HEK293 (cell line): ENCODE measurements around the gene SPATA16.

ENCODE experiments used
- CTCF ChIA-PET: fragments of 350-600 bp; formaldehyde crosslinking; extraction: SDS; loops from one replicate; lab custom pipeline; 2021; ENCODE audit warnings: antibody characterized with exemption; lab: Yijun Ruan, JAX
- POLR2A ChIA-PET: fragments of 300-600 bp; formaldehyde crosslinking; extraction: SDS; loops from one replicate; lab custom pipeline; 2020; ENCODE audit warnings: antibody characterized with exemption, inconsistent platforms; lab: Yijun Ruan, JAX
- H3K27ac ChIP-seq: fragments of 200-500 bp; sonication (Bioruptor generic); 2 replicates; pipeline ENCODE4 v1.5.1; 2014; ENCODE audit warnings: low read depth, low read length, control low read depth, inconsistent platforms; ENCODE audit errors: extremely low read depth
- H3K36me3 ChIP-seq, 2 experiments: fragments of 200-500 bp in 1 of 2; sonication (Bioruptor generic) in 1 of 2; 1 replicate in 1 of 2; 2 replicates in 1 of 2; pipeline ENCODE4 v1.5.1; 2014 to 2017; ENCODE audit warnings: inconsistent platforms in 2 of 2, low read length in 2 of 2; ENCODE audit not compliant: control insufficient read depth in 2 of 2, insufficient read depth in 1 of 2
- H3K4me1 ChIP-seq: fragments of 200-500 bp; sonication (Bioruptor generic); 2 replicates; pipeline ENCODE4 v1.5.1; 2014; ENCODE audit warnings: mild to moderate bottlenecking, low read length, inconsistent platforms; ENCODE audit not compliant: control insufficient read depth, insufficient read depth
- H3K4me3 ChIP-seq: 2 replicates; pipeline ENCODE4 v1.5.1; 2011; ENCODE audit warnings: low read depth, mild to moderate bottlenecking, control low read depth, low read length, moderate library complexity
- H3K9me3 ChIP-seq: fragments of 200-500 bp; sonication (Bioruptor generic); 2 replicates; pipeline ENCODE4 v1.5.1; 2014; ENCODE audit warnings: low read depth, low read length, inconsistent platforms; ENCODE audit not compliant: control insufficient read depth, insufficient read depth
- CTCF ChIP-seq: fragments of 450-650 bp; formaldehyde crosslinking; IDR thresholded peaks from 2 replicates; pipeline ENCODE4 v1.5.1; 2016; ENCODE audit warnings: missing biosample characterization, missing genetic modification characterization
- OVOL3 ChIP-seq: fragments of 450-650 bp; formaldehyde crosslinking; IDR thresholded peaks from 2 replicates; pipeline ENCODE4 v1.5.1; 2016; ENCODE audit warnings: missing biosample characterization, missing genetic modification characterization
- SALL2 ChIP-seq: fragments of 450-650 bp; formaldehyde crosslinking; IDR thresholded peaks from 2 replicates; pipeline ENCODE4 v1.5.0; 2017; ENCODE audit warnings: missing biosample characterization, mild to moderate bottlenecking, missing genetic modification characterization, borderline replicate concordance
- WT1 ChIP-seq: fragments of 450-650 bp; formaldehyde crosslinking; IDR thresholded peaks from 2 replicates; pipeline ENCODE4 v1.5.1; 2016; ENCODE audit warnings: missing biosample characterization, missing genetic modification characterization
- ZIC2 ChIP-seq: fragments of 450-650 bp; formaldehyde crosslinking; IDR thresholded peaks from 2 replicates; pipeline ENCODE4 v1.5.1; 2016; ENCODE audit warnings: missing biosample characterization, missing genetic modification characterization
- ZNF10 ChIP-seq: fragments of 450-650 bp; formaldehyde crosslinking; IDR thresholded peaks from 2 replicates; pipeline ENCODE4 v1.5.1; 2017; ENCODE audit warnings: missing biosample characterization, missing genetic modification characterization
- ZNF133 ChIP-seq: fragments of 450-650 bp; formaldehyde crosslinking; IDR thresholded peaks from 2 replicates; pipeline ENCODE4 v1.5.1; 2016; ENCODE audit warnings: missing biosample characterization, missing genetic modification characterization
- ZNF140 ChIP-seq: fragments of 450-650 bp; formaldehyde crosslinking; IDR thresholded peaks from 2 replicates; pipeline ENCODE4 v1.5.1; 2016; ENCODE audit warnings: missing biosample characterization, missing genetic modification characterization
- ZNF174 ChIP-seq: fragments of 450-650 bp; formaldehyde crosslinking; IDR thresholded peaks from 2 replicates; pipeline ENCODE4 v1.5.0; 2017; ENCODE audit warnings: missing biosample characterization, mild to moderate bottlenecking, missing genetic modification characterization
- ZNF221 ChIP-seq: fragments of 450-650 bp; formaldehyde crosslinking; IDR thresholded peaks from 2 replicates; pipeline ENCODE4 v1.5.1; 2017; ENCODE audit warnings: missing biosample characterization, missing genetic modification characterization, borderline replicate concordance
- ZNF223 ChIP-seq: fragments of 450-650 bp; formaldehyde crosslinking; IDR thresholded peaks from 2 replicates; pipeline ENCODE4 v1.5.1; 2016; ENCODE audit warnings: missing biosample characterization, missing genetic modification characterization
- ZNF350 ChIP-seq: fragments of 450-650 bp; formaldehyde crosslinking; IDR thresholded peaks from 2 replicates; pipeline ENCODE4 v1.5.0; 2017; ENCODE audit warnings: missing biosample characterization, mild to moderate bottlenecking, missing genetic modification characterization
- ZNF398 ChIP-seq: fragments of 450-650 bp; formaldehyde crosslinking; IDR thresholded peaks from 2 replicates; pipeline ENCODE4 v1.5.1; 2017; ENCODE audit warnings: missing biosample characterization, missing genetic modification characterization
- ZNF449 ChIP-seq: fragments of 450-650 bp; formaldehyde crosslinking; IDR thresholded peaks from 2 replicates; pipeline ENCODE4 v1.5.1; 2017; ENCODE audit warnings: missing biosample characterization, mild to moderate bottlenecking, missing genetic modification characterization, moderate library complexity
- ZNF529 ChIP-seq: fragments of 450-650 bp; formaldehyde crosslinking; IDR thresholded peaks from 2 replicates; pipeline ENCODE4 v1.5.1; 2017; ENCODE audit warnings: missing genetic modification characterization, missing biosample characterization; ENCODE audit not compliant: insufficient replicate concordance
- ZNF585B ChIP-seq: fragments of 450-650 bp; formaldehyde crosslinking; IDR thresholded peaks from 2 replicates; pipeline ENCODE4 v1.5.1; 2016; ENCODE audit warnings: missing biosample characterization, missing genetic modification characterization
- ZNF639 ChIP-seq: fragments of 450-650 bp; formaldehyde crosslinking; IDR thresholded peaks from 2 replicates; pipeline ENCODE4 v1.5.1; 2016; ENCODE audit warnings: missing biosample characterization, missing genetic modification characterization
- ZNF792 ChIP-seq: fragments of 450-650 bp; formaldehyde crosslinking; IDR thresholded peaks from 2 replicates; pipeline ENCODE4 v1.5.1; 2016; ENCODE audit warnings: missing biosample characterization, missing genetic modification characterization
- ZSCAN18 ChIP-seq: fragments of 450-650 bp; formaldehyde crosslinking; IDR thresholded peaks from 2 replicates; pipeline ENCODE4 v1.5.1; 2016; ENCODE audit warnings: missing biosample characterization, missing genetic modification characterization

SPATA16 gene

GRCh38 chr3:172875039-172875438, 266.0 kb downstream of the SPATA16 start:
- ChIA-PET CTCF (no interaction called here), POLR2A (no interaction called here)
- Histone ChIP-seq H3K9me3 (no peaks in the 10 kb centered on the region), H3K4me3 (no peak overlapping the region)
- TF ChIP-seq ZNF10 (tag by site-specific recombination), result no peak
- TF ChIP-seq, all 188 proteins: peak for 0
- Histone ChIP-seq H3K36me3 (no peaks in the 10 kb centered on the region), H3K4me1 (no peaks in the 10 kb centered on the region), H3K27ac (no peak overlapping the region)

GRCh38 chr3:172869784-172870518, 271.1 kb downstream of the SPATA16 start:
- Histone ChIP-seq H3K4me1 (no peaks in the 10 kb centered on the region), H3K4me3 (no peak overlapping the region), H3K36me3 (no peaks in the 10 kb centered on the region), H3K27ac (no peak overlapping the region), H3K9me3 (no peaks in the 10 kb centered on the region)
- POLR2A ChIA-PET, result no interaction called here
- CTCF ChIA-PET, result no interaction called here
- TF ChIP-seq ZNF174 (tag by site-specific recombination) (no peak), SALL2 (tag by site-specific recombination) (no peak), ZSCAN18 (tag by site-specific recombination) (no peak), ZNF639 (tag by site-specific recombination) (no peak), ZNF792 (no peak), ZNF140 (no peak), ZNF350 (no peak), ZNF223 (tag by site-specific recombination) (no peak)

- TF ChIP-seq ZNF585B (tag by site-specific recombination) (no peak), OVOL3 (tag by site-specific recombination) (no peak), ZNF221 (no peak), WT1 (tag by site-specific recombination) (no peak), ZNF792 (no peak), ZNF639 (tag by site-specific recombination) (no peak), ZNF449 (tag by site-specific recombination) (no peak), CTCF (tag by site-specific recombination) (no peak), ZNF133 (tag by site-specific recombination) (no peak), ZIC2 (no peak), ZNF529 (tag by site-specific recombination) (no peak), ZNF398 (tag by site-specific recombination) (no peak)
- no peaks in the 10 kb centered on the region for H3K9me3 ChIP-seq
- ChIA-PET CTCF (interaction anchor here (0.6 kb wide), 1 partner anchor 788 kb away, joined by 4 read pairs; no protein-coding TSS in a partner anchor), POLR2A (no interaction called here)
- no peaks in the 10 kb centered on the region for H3K36me3 ChIP-seq
- H3K27ac ChIP-seq, result no peak overlapping the region
- H3K4me3 ChIP-seq, result no peak overlapping the region
- no peaks in the 10 kb centered on the region for H3K4me1 ChIP-seq
These were observed 271.7 kb downstream of the SPATA16 start for GRCh38 chr3:172869368-172869771.
